ENCODE results near the gene ZNF317.

The ZNF317 gene

DNA sequence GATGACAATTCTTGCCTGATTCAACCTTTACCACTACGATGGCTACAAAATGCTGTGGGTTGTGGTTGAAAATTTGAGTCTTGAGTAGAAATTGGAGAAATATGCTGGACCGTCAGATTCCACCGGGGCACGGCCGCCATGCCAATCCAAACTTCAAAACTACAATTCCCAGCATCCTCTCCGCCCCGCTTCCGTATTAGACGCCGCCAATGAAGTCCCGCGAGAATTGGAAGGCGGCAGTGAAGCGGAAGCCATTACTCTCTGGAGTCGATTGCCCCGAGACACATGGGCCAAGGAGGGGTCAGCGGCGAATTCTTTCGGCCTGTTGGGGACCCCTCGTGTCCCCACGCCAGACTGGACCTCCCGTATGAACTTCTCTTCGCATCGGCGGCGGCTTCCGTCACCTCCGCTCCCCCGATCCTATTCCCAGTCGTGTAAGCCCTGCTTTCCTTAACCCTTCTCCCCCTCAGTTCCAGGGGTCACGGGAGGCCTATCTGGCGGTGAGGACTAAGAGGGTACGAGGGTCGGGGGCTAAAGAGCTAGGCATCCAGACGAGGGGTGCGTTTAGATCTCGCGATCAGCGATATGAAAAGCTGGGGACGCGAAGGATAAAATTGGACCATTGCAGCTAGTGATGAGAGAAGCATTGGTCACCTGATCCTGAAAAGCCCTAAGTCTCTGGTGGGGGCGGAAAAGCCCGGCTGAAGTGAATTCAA, at the start of gene ZNF317:
Gene ZNF317, plus strand, starts transcription at position 239 of the 716 bp plus-strand sequence. CDS start 15,620 bp downstream, outside the sequence.
- peak; percentile 70 for DNase-seq (ENCODE audit: low read depth)

DNA sequence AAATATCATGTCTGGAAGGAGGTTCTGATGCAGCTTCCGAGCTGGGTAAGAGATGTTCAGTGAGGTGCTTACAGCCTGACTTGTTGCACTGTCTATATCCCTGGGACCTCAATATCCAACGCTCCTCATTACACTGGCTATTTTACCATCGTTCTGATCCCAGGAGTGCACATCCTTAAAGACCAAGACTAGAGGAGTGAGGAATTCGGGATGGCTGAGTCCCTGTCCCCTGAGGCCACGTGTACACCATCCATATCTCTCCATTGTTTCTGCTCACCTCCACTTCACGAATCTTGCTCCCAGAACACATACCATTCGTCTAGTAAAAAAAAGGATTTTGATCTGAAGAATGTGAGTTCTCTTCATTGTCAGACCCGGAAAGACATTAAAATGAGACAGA, 32.8 kb upstream of the ZNF317 start, which contains the start of gene OR7G2:
Gene OR7G2, minus strand, starts transcription at position 101 of the 400 bp plus-strand sequence. CDS start 4,232 bp downstream, outside the sequence.
- DNase-seq (ENCODE audit: low read depth): no peak

DNA sequence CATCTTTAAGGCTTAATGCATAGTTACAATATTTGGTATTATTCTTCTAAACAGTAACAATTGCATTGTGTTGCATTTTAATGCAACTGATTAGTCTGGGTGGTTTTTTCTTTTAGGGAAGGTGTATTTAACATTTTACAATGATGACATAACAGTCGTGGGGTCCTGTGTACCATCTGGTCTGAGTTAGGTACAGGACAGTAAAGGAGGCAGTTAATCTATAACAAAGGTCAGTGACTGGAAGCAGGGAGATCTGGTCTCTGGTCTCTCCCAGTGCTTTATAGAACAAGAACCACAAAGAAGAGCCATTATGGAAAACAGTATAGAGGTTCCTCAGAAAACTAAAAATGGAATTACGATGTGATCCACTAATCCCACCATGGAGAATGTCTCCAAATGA, 30.2 kb upstream of the ZNF317 start:
- no peak for DNase-seq (ENCODE audit: low read depth)

DNA sequence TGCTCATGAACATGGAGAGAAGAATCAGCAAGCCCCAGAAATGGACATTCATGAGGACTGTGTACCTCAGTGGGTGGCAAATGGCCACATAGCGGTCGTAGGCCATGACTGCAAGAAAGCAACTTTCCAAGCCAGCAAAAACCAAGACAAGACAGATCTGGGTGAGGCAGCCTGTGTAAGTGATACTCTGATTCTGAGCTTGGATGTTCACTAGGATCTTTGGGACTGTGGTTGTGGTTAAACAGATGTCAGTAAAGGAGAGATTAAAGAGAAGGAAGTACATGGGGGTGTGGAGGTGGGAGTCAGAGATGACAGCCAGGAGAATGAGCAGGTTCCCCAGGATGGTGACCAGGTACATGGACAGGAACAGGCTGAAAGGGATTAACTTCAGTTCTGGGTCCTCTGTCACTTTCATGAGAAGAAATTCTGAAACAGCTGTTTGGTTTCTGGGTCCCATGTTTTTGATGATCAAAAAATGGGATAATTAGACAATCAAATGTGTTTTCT, 24.8 kb upstream of the ZNF317 start, which contains the start of gene OR7G1:
Gene OR7G1, minus strand, starts transcription at position 457 of the 507 bp plus-strand sequence. Its CDS starts 0 bp downstream, at position 457.
- DNase-seq (ENCODE audit: low read depth): no peak

DNA sequence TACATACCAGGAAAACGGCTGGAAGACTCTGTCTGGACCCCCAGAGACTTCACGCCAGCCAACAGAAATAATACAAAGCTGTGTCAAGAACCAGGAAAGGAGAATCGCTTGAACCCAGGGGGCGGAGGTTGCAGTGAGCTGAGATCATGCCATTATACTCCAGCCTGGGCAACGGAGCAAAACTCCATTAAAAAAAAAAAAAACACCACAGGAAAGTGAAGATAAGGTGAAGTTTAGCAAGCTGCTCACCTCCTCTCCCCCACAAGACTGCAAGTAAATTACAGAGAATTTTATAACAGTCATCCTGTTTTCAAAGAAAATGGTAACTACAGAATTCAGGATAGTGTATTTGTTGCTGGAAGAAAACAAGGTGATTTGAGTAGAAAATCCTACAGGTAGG, 23.6 kb upstream of the ZNF317 start:
- no peak for DNase-seq (ENCODE audit: low read depth)

DNA sequence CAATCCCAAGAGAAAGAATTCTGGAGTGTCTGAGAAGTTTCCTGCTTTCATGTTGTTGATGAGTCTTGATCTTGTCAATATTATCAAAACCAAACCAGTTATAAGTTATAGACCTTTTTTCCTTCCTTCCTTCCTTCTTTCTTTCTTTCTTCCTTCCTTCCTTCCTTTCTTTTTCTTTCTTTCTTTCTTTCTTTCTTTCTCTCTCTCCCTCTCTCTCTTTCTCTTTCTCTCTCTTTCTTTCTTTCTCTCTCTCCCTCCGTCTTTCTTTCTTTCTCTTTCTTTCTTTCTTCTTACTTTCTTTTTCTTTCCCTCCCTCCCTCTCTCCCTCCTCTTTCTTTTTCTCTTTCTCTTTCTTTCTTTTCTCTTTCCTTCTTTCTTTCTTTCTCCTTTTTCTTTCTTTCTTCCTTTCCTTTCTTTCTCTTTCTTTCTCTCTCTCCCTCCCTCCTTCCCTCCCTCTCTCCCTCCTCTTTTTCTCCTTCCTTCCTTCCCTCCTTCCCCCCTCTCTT, 13.2 kb upstream of the ZNF317 start, which contains the start of gene OR7G3:
Gene OR7G3, minus strand, starts transcription at position 51 of the 506 bp plus-strand sequence. Its CDS starts 0 bp downstream, at position 51.
- DNase-seq (ENCODE audit: low read depth): no peak

DNA sequence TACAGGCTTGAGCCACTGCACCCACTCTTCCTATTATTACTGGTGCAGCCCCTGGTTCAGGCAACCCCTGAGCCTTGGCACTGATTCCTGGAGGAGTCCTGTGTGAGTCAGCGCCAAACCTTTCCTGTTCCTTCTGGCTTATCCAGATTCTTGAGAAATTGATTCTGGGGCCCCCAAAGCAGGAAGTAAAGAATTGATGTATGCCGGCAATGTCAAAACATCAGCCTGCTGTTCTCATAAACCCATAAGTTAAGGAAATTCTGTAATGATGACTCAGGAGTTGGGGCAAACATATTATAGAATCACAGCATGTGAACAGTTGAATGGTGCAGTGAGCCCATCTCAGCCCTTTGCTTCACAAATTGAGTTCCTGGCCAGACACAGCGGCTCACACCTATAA, 12.0 kb upstream of the ZNF317 start:
- DNase-seq (ENCODE audit: low read depth): no peak

DNA sequence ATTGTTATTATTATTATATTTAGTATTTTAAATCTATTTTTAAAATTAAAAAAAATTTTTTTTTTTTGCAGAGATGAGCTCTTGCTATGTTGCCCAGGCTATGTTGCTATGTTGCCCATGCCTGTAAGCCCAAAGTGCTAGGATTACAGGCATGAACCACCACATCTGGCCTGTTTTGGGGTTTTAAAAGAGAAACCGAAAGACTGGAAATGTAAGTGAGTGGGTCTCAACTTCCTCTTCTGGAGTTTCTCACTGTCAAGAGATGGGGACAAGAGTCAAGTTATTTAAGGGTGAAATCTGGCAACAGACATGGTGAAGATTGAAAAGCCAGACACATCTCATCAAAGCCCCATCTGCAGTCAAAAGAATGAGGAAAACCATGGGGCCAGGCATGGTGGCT, 9.2 kb upstream of the ZNF317 start:
- DNase-seq (ENCODE audit: low read depth): no peak

DNA sequence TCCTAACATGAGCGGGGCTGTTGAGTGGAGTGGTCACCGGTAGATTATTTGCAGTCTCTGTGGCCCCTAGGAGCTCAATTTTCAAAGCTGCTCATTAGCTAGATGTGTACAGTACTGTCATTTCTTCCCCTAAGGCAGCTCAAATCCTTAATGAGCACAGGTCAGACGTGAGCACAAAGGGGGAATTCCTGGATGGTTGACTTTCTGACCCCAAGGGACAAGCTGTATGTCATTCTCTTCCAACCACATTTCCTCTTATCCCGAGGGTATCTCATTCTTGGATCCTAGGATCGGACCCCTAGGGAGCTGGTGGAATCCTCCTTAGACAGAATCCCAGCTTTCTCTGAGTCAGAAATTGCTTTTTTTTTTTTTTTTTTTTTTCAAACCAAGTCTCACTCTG, 7.8 kb upstream of the ZNF317 start:
- DNase-seq (ENCODE audit: low read depth): no peak

DNA sequence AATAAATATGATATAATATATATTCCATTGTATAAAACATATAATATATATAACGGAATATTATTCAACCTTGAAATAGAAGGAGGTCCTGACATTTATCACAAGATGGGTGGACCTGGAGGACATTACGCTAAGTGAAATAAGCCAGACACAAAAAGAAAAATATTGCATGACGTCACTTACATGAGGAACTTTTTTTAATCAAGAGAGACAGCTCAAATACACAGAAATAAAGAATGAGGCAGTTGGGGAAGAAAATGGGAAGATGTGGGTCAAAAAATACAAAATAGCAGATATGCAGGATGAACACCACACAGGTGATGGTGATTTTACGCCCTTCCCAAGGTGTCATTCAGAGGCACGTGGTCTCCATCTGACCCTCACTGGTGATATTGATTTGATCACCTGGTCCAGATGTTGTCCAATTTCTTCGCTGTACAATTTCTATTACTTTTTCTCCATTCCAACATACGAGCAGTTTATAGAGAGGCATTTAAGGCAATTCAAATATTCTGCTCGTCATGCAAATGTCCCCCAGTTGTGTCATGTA, 513 bp upstream of the ZNF317 start:
- no peak for DNase-seq (ENCODE audit: low read depth)

DNA sequence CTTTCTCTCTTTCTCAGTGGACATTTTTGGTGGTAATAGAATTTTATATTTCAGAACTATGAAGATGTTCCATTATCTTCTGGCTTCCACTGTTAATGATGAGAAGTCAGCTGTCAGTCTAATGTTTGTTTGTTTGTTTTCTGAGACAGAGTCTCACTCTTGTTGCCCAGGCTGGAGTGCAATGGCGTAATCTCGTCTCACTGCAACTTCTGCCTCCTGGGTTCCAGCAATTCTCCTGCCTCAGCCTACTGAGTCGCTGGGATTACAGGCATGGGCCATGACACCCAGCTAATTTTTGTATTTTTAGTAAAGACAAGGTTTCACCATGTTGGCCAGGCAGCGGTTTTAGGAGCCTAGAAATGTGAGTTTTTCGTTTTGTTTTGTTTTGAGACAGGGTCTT, 4.7 kb downstream of the ZNF317 start:
- no peak for DNase-seq (ENCODE audit: low read depth)

DNA sequence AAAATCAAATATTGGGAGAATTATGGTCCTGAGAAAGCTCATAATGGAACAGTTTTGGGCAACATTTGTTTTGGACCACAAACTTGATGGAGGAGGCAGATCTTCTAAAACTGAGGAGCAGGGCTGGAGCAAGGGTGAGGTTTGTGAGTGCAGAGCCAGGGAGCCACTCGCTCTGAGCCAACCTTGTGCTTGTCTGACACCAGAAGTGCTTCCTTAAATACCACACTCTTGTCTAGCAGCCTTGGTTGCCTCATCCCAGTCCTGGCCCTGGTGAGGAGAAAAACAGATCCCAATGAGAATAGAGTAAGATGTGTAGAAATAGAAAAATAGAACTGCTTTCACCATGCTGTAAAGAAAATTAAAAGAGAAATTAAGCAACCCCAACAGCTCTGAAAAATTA, 6.7 kb downstream of the ZNF317 start:
- DNase-seq (ENCODE audit: low read depth): no peak

DNA sequence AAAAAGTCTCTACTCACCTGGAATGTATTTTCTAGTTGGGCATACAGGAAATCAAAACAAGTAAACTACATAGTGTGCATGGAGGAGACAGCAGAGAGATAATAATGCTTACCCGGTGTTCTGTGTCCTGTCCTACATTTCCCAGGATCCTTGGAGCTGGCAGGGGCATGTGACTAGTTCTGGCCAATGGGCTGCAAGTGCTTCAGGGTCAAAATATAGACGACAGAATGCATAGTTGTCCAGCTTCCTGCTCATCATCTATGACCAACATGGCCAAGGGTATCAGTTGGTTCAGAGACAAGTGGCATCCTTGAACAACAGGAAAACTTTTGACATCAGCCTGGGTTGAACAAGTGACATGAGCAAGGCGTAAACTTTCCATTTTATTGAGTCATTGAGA, 8.5 kb downstream of the ZNF317 start:
- DNase-seq (ENCODE audit: low read depth): no peak

DNA sequence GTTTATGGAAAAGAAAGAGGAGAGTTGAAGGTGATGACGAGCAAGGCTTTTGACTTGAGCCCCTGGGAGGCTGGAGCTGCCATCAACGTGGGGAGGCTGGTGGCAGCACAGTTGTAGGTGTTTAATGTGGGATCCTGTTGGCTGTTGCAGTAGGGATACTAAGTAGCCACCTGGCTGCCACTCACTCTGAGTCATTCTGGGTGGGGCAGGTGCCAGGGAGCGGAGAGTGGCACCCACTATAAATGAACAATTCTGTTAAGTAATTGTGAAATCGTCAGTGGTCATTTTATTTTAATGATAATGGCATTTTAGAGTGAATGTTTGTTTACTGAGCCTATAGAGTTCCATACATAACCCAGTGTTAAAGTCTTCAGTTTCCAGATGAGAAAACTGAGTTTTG, 9.8 kb downstream of the ZNF317 start:
- DNase-seq (ENCODE audit: low read depth): no peak

DNA sequence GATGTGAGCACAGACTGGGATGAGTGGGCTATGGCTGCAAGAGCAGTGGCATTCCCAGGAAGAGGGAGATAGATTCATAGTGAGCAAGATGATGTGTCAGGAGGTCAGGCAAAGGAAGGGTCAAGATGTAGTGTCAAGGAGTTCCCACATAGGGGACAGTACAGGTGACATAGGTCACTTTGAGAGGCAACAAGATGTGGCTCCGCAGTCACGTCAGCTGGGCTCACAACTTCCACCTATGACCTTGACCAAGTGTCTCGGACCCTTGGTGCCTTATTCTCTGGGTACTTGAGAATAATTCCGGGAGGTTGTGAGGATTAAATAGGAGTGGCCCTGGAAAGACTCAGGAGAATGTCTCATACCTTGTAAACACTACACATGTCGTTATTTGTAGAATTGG, 10.5 kb downstream of the ZNF317 start:
- no peak for DNase-seq (ENCODE audit: low read depth)

DNA sequence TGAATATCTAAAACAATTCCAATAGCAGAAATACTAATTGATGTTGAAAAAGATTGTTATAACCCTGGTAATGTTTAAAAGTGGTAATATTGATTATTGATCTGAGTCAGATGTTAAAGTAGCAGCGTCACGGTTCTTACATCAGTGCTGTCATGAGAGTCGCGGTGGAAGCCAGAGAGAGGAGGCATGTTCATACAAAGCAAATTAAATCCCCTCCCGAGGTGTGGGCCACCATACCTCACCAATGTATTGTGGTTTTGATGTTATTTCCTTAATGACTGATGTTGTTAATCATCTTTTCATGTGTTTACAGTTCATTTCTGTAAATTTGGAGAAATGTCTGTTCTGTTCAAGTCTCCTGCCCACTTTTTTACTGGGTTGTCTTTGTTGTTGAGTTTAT, 11.2 kb downstream of the ZNF317 start:
- no peak for DNase-seq (ENCODE audit: low read depth)

DNA sequence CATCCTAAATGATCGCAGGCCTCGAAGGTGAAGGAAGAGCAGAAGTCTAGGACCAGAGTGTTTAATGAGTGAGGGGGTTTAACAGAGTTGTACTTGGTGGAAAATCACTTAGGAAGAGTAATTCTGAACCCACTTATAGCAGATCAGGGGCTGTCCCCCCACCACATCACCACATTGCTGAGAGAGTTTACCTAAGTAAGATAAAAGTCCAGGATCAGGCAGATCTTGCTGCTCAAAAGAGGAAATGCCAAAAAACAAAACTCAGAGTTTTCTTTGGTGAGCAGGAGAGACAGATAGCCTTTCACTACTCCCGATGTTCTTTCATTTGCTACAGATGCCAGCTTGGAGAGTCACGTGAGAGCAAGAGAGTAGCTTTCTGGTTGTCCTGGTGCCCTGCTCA, 15.4 kb downstream of the ZNF317 start:
- no peak for DNase-seq (ENCODE audit: low read depth)

DNA sequence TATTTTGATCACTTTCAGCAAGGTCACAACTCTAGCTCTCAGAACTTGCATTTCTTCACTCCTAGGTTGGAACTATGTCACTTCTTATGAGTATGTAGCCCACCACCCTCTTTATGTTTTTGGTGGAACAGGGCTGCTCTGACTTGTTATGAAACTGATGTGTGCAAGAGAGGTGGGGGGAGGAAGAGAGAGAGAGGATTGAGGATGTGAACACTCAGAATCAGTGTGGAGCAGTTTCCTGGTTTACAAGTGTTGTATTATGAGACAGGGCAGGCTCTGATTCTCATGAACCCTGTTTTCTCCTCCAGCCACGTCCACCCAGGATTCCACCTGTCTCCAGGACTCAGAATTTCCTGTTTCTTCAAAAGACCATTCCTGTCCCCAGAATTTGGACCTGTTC, 16.1 kb downstream of the ZNF317 start:
- no peak for DNase-seq (ENCODE audit: low read depth)

DNA sequence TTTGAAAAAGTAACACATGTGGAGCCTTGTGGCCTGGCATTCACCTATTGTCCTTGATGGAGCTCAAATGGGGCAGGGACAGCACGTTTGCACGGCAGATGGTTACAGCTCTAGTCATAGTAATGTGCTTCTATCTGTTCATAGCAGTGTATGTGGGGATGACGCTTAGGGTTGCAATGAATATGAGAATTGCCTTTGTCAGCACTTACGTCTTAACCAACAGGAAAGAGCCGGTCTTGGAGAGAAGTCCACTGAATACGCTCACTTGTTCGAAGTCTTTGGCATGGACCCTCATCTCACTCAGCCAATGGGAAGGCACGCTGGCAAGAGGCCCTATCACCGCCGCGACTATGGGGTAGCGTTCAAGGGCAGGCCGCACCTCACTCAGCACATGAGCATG, 19.7 kb downstream of the ZNF317 start:
- DNase-seq (ENCODE audit: low read depth): no peak

DNA sequence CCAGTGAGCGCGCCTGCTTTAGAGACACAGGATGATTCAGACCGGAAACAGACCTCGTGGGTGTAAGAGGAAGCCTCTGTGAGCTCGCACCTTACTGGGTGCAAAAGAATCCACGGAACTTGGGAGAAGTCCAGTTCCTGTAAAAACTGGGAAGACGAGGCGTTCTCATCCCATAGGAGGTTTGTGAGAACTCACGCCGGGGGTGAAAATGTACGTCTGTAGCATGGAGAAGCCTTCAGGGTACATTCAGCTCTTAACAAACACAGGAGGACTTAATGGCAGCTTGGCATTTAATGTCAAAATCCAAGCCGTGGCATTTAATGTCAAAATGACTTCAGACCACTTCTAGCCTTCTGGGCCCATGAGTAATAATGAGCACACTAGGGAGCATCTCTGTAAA, 21.2 kb downstream of the ZNF317 start:
- DNase-seq (ENCODE audit: low read depth): no peak

DNA sequence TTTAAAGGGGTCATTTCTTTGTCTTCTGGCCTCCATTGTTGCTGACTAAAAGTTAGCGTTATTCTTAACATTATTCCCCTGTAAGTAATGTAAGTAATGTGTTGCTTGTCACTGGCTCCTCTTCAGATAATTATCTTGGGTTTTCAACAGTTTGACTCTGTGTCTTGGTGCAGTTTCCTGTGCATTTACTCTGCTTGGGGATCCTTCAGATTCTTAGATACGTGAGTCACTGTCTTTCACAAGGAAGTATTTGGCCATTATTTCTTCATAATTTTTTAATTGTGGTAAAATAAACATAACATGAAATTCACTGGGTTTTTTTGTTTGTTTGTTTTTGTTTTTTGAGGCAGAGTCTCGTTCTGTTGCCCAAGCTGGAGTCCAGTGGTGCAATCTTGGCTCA, 25.1 kb downstream of the ZNF317 start:
- no peak for DNase-seq (ENCODE audit: low read depth)

DNA sequence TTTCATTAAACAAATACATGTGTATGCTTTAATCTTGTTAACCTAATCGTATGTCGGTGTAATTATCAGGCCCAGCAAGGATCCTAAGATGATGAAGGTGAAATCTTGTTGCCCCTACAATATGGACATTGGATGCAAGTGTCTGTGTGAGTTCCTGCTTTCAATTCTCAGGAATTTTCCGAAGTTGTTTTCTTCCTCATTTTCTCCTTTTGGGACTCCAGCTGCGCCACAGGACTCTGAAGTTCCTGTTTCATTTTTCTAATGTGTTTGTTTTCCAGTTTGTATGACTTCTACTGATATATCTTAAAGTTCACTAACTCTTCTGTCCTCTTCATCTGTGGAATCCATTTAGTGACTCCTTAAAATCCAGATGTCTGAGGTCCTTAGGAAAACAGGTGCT, 26.6 kb downstream of the ZNF317 start:
- no peak for DNase-seq (ENCODE audit: low read depth)

DNA sequence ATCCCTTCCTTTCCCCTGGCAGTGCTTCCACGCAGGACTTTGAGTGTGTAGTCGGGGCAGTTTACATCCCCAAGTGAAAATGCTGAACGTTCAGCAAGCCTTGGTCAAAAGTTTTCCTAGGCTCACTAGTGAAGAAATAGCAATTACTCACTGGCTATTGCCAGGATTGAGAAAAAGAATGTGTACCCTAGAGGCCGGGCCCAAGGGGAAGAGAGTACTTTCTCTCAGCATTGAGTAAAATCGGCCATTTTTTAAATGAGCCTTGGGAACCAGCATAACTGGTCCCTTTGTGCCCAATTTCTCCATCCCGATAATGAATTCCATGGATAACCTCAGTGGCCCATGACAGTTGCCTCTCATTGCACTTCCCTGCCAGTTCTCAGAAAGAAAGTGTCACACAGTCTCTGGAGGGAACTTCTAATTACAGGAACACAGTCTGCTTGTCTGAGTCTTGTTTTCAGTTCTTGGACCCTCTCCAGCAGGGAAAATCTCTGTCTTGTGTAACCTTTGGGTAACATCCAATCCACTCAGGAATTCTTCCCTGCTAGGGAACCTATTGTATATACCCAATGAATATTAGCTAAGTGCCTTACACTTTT, 31.3 kb downstream of the ZNF317 start:
- DNase-seq (ENCODE audit: low read depth): no peak
